ENCODE data around the gene TTPAL.

GRCh38 chr20:44502968-44503367 lies 27.3 kb downstream of the TTPAL start:
- TF ChIP-seq GABPA (IDR thresholded peaks at IDR 0.05; ENCODE audit: low read depth) (no peak), SIN3A (IDR thresholded peaks at IDR 0.05; ENCODE audit: borderline replicate concordance, low read depth, low read length) (no peak), CTCF (IDR thresholded peaks at IDR 0.05) (no peak), POLR2AphosphoS5 (IDR thresholded peaks at IDR 0.05; ENCODE audit: low read depth, low read length) (no peak), TAF1 (IDR thresholded peaks at IDR 0.05; ENCODE audit: borderline replicate concordance, low read depth, low read length) (no peak), TCF12 (IDR thresholded peaks at IDR 0.05) (no peak), FOSL2 (IDR thresholded peaks at IDR 0.05; ENCODE audit: borderline replicate concordance, low read depth) (no peak), EP300 (IDR thresholded peaks at IDR 0.05; ENCODE audit: borderline replicate concordance in 1 of 2, low read depth in 1 of 2, low read length in 1 of 2) (no peak), FOXJ3 (CRISPR knock-in tag; IDR thresholded peaks at IDR 0.05) (no peak), YY1 (IDR thresholded peaks at IDR 0.05; ENCODE audit: low read depth) (no peak), RXRA (IDR thresholded peaks at IDR 0.05; ENCODE audit: borderline replicate concordance, low read depth) (no peak)
